ENCODE measurements around the gene SMARCC2. TPM values are rescaled to one million over a fixed set of nuclear protein-coding genes. Genes with fewer than 3 reads are reported as not detected.
A peak's percentile ranks its signal among the peaks of the same experiment; 100 is the strongest.

SMARCC2 gene
- total RNA-seq, 1 donor from 2014 or later = 207 TPM

DNA sequence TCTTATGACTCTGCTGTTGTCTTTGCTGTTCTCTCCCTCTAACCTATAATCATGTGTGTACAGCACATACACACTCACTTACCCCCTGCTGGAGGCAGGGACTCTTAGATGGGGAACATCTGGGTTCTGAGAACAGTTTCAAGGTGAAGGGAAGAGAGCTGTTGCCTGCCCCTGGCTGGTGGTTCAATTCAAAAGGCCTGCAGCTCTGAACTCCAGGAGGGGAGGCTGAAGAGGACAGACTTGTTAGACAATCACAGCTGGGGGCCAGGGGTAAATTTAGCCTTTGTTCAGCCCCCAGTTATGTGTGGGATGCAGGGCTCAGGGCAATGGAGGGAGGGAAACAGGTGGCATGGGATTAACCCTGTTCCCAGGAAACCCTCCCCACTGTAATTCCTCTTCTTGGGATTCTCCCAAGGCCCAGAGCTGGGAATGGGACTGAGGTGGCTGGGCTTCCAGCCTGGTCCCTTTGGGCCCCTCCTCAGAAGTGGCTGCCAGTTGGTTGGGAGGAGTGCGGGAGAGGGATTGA is 35.0 kb downstream of the SMARCC2 start:
- H3K4me3 Mint-ChIP-seq (ENCODE audit: low read depth) = no peak overlapping the region
- H3K4me1 Mint-ChIP-seq (ENCODE audit: low read depth) = peaks cover 26% of the 10 kb centered on the region
- H3K27ac Mint-ChIP-seq = no peak overlapping the region
- TF ChIP-seq, protein P1, sequence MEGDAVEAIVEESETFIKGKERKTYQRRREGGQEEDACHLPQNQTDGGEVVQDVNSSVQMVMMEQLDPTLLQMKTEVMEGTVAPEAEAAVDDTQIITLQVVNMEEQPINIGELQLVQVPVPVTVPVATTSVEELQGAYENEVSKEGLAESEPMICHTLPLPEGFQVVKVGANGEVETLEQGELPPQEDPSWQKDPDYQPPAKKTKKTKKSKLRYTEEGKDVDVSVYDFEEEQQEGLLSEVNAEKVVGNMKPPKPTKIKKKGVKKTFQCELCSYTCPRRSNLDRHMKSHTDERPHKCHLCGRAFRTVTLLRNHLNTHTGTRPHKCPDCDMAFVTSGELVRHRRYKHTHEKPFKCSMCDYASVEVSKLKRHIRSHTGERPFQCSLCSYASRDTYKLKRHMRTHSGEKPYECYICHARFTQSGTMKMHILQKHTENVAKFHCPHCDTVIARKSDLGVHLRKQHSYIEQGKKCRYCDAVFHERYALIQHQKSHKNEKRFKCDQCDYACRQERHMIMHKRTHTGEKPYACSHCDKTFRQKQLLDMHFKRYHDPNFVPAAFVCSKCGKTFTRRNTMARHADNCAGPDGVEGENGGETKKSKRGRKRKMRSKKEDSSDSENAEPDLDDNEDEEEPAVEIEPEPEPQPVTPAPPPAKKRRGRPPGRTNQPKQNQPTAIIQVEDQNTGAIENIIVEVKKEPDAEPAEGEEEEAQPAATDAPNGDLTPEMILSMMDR (IDR thresholded peaks at IDR 0.05; ENCODE audit: unreplicated experiment) = no peak
- no peaks in the 10 kb centered on the region for H3K27me3 Mint-ChIP-seq
- DNase-seq (ENCODE audit: low spot score, unreplicated experiment) = no peak
- H3K36me3 Mint-ChIP-seq (ENCODE audit: insufficient read depth) = peaks cover 16% of the 10 kb centered on the region
- H3K9me3 Mint-ChIP-seq (ENCODE audit: low read depth) = no peaks in the 10 kb centered on the region

DNA sequence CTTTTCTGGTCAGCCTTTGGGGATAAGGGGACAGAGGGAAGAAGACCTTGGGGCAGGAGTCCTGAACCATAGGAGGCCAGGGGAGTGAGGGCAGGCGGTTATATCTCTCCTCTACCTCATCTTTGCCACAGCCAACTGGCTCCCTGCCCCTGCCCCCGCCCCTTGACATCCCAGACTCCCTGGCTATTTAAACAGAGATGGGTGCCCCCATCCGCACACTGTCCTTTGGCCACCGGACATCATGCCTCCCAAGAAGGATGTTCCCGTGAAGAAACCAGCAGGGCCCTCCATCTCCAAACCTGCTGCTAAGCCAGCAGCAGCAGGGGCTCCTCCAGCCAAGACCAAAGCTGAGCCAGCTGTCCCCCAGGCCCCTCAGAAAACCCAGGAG is 35.6 kb downstream of the SMARCC2 start:
- TF ChIP-seq, protein P1 (IDR thresholded peaks at IDR 0.05; ENCODE audit: unreplicated experiment) = no peak
- peaks cover 22% of the 10 kb centered on the region for H3K4me1 Mint-ChIP-seq (ENCODE audit: low read depth)
- H3K27ac Mint-ChIP-seq = no peak overlapping the region
- H3K27me3 Mint-ChIP-seq = no peaks in the 10 kb centered on the region
- H3K4me3 Mint-ChIP-seq (ENCODE audit: low read depth) = peak overlapping the region; percentile 94
- peaks cover 12% of the 10 kb centered on the region for H3K36me3 Mint-ChIP-seq (ENCODE audit: insufficient read depth)
- no peak for DNase-seq (ENCODE audit: low spot score, unreplicated experiment)
- no peaks in the 10 kb centered on the region for H3K9me3 Mint-ChIP-seq (ENCODE audit: low read depth)

DNA sequence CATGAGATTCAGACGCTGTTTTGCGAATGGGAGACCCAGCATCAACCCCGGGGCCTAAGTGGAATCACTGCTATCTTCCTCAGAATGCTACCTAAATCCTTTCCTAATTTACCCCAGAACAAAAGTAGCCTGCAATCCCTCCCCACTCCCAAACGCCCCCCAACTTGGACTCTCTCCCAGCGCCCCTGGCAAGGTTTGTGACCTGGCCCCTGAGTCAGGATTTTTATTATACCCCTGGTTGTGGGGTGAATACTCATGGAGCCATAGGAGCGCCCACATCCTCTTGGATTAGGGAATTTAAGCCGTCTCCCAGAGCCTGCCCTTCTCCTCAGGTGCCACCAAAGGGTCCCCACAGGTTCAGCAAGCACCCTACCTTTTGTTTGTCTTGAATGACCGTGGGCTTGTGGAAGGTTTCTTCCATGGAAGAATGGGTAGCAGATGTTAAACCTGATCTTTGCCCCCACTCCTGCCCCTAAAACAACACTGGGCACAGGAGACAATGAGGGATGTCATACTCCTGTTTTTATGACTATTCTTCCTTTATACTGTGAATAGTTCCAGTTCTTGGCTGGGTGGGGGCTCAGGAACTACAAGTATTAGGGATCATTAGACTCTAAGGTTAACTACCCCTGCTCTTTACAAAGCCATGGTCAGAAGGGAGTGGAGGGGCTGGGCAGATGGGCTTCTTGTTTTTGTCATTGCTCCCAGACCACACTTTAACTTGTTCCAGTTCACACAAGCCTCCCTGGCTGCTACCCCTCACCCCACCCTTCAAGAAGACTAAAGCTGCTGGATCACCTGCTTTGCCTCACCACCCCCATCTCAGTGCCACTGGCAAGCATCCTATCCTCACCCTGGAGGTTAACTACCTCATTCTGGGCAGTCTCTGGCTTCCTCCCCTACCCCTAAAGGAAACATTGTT is 36.3 kb downstream of the SMARCC2 start:
- Mint-ChIP-seq H3K9me3 (ENCODE audit: low read depth) (no peaks in the 10 kb centered on the region), H3K4me1 (ENCODE audit: low read depth) (peaks cover 22% of the 10 kb centered on the region), H3K27ac (peak overlapping the region; percentile 97), H3K36me3 (ENCODE audit: insufficient read depth) (peaks cover 10% of the 10 kb centered on the region), H3K27me3 (no peaks in the 10 kb centered on the region), H3K4me3 (ENCODE audit: low read depth) (peak overlapping the region; percentile 94)
- TF ChIP-seq, protein P1 (IDR thresholded peaks at IDR 0.05; ENCODE audit: unreplicated experiment) = no peak
- DNase-seq (ENCODE audit: low spot score, unreplicated experiment) = no peak

DNA sequence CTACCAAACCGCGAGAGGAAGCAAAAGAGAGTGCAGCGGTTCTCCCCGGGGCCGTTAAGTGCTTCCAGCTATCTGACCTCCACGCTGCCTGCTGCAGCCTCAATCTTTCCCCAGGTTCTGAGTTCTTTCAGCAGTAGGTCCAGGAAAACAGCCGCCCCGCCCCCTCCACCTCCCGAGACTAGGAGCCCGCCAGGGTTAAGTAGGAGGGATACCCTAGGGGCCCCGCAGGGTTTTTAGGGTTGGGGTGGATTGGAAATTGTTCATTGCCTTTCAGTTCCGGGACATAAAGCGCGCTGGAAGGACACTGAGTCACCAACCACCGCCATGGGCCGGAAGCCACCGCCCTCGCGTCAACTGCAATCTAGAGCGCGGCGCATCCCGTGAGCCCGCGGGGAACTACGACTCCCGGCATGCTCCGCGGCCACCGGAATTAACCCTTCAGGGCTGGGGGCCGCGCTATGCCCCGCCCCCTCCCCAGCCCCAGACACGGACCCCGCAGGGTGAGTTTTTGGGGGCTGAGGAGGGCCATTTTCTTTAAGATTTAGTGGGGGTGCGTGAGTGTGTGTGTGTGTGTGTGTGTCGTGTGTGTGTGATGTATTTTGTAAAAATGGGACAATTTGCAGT is 37.0 kb downstream of the SMARCC2 start, which contains the start of gene MYL6B:
Gene MYL6B, plus strand, starts transcription at position 456 of the 624 bp plus-strand sequence. CDS start 1,332 bp downstream, outside the sequence.
- Mint-ChIP-seq H3K4me1 (ENCODE audit: low read depth) (peaks cover 17% of the 10 kb centered on the region), H3K9me3 (ENCODE audit: low read depth) (no peaks in the 10 kb centered on the region), H3K4me3 (ENCODE audit: low read depth) (peak within 1 kb of the TSS; percentile 94), H3K27ac (peak within 1 kb of the TSS; percentile 97), H3K27me3 (no peaks in the 10 kb centered on the region), H3K36me3 (ENCODE audit: insufficient read depth) (peaks cover 10% of the 10 kb centered on the region)
- TF ChIP-seq, protein P1 (IDR thresholded peaks at IDR 0.05; ENCODE audit: unreplicated experiment) = no peak
- peak; percentile 74 for DNase-seq (ENCODE audit: low spot score, unreplicated experiment)

DNA sequence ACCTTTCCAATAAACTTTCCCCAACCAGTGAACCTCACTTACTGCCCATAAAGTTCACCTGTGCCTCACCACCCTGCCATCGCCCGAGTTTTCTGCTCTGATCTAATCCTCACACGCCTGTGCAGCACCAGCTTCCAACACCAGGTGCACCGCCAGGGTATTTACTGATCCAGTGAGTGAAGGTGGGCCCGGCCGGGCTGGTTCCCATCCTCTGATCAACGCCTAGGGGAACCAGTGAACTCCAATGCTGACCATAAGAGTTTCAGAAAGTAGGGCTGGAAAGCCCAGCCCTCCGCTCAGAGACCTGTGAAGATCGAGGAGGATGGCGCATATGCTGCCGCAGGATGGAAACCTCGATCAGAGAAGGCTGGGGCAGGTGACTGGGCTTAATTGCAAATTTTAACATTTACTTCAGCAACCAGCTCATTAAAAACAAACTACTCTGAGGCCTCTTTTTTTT is 37.6 kb downstream of the SMARCC2 start:
- Mint-ChIP-seq H3K36me3 (ENCODE audit: insufficient read depth) (peaks cover 10% of the 10 kb centered on the region), H3K27me3 (no peaks in the 10 kb centered on the region), H3K27ac (peak overlapping the region; percentile 97), H3K4me3 (ENCODE audit: low read depth) (peak overlapping the region; percentile 94), H3K9me3 (ENCODE audit: low read depth) (no peaks in the 10 kb centered on the region), H3K4me1 (ENCODE audit: low read depth) (peaks cover 16% of the 10 kb centered on the region)
- DNase-seq (ENCODE audit: low spot score, unreplicated experiment) = no peak
- TF ChIP-seq, protein P1 (IDR thresholded peaks at IDR 0.05; ENCODE audit: unreplicated experiment) = peak; percentile 70
